ENCODE results near the gene LGALS3BP. TPM values are rescaled to one million over a fixed set of nuclear protein-coding genes. Genes with fewer than 3 reads are reported as not detected.
"Not testable (repeated sequence)": the region's sequence is repeated elsewhere in the genome, so short reads cannot be mapped to it uniquely, and the experiment has no call there.

The LGALS3BP gene
- total RNA-seq, 4 donors from 2014 or later: 193 to 443 (median 390) TPM

DNA sequence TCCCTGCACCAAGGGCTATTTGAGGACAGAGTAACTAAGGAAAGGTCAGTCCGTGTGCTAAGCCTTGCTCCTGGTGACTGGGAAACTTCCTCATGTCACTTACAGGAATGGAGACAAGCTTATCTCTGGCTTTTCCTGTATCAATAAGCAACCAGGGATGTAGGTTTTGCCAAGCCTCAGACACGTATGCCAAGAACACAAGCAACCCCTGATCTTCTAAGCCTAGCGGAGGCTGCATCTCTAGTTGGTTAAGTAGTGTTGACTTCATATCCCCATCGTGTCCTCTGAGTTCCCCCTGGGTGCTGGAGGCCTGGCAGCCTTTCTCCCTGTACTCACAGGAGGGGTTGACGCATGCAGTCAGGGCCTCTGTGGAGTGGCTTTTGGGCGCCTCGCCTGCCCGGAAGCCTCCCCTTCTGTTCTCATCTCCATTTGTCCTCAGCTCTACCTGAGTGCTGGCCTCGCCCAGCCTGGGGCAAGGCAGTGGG, 42.8 kb upstream of the LGALS3BP start:
- intact Hi-C loops (cut with DNase I): no loop called here
- peaks cover 9 to 75% of the 10 kb centered on the region in 2 donors for H3K4me1 ChIP-seq

DNA sequence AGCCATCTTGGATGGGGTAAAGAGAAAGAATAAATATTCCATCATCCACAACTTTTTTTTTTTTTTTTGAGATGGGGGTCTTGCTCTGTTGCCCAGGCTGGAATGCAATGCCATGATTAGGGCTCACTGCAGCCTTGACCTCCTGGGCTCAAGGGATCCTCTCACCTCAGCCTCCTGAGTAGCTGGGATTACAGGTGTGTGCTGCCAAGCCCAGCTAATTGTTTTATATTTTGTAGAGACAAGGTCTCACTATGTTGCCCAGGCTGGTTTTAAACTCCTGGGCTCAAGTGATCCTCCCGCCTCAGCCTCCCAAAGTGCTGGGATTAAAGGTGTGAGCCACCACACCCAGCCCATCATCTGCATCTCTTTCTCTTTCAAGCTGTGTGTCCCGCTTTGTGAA, 42.2 kb upstream of the LGALS3BP start:
- H3K27me3 ChIP-seq; H3K4me3 ChIP-seq (replicated peaks in 1 of 3); H3K36me3 ChIP-seq; intact Hi-C loops (cut with DNase I); H3K9me3 ChIP-seq; DNase-seq: not testable (repeated sequence)
- 89 to 100% methylated on average over 2 of the region's 2 CpGs for WGBS, 2 donors
- Histone ChIP-seq H3K4me1 (peaks cover 6 to 69% of the 10 kb centered on the region in 2 donors), H3K27ac (peak overlapping the region; percentile 6 to 82 (median 56))

More for the DNA sequence above, 42.8 kb upstream of the LGALS3BP start:
- TF ChIP-seq, protein P1, sequence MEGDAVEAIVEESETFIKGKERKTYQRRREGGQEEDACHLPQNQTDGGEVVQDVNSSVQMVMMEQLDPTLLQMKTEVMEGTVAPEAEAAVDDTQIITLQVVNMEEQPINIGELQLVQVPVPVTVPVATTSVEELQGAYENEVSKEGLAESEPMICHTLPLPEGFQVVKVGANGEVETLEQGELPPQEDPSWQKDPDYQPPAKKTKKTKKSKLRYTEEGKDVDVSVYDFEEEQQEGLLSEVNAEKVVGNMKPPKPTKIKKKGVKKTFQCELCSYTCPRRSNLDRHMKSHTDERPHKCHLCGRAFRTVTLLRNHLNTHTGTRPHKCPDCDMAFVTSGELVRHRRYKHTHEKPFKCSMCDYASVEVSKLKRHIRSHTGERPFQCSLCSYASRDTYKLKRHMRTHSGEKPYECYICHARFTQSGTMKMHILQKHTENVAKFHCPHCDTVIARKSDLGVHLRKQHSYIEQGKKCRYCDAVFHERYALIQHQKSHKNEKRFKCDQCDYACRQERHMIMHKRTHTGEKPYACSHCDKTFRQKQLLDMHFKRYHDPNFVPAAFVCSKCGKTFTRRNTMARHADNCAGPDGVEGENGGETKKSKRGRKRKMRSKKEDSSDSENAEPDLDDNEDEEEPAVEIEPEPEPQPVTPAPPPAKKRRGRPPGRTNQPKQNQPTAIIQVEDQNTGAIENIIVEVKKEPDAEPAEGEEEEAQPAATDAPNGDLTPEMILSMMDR (IDR thresholded peaks at IDR 0.05): no peak
- TF ChIP-seq POLR2A (IDR thresholded peaks at IDR 0.05): peak in 1 of 2 donors; percentile 6
- no peaks in the 10 kb centered on the region for H3K27me3 ChIP-seq
- H3K27ac ChIP-seq: peak overlapping the region in 2 of 3 donors; percentile 82 to 83
- H3K36me3 ChIP-seq: no peaks in the 10 kb centered on the region
- no peak overlapping the region for H3K4me3 ChIP-seq (replicated peaks in 1 of 3)
- no peaks in the 10 kb centered on the region for H3K9me3 ChIP-seq
- DNase-seq: peak in 1 of 2 donors; percentile 72
- 45 to 77% methylated on average over 9 of the region's 9 CpGs for WGBS, 2 donors

- TF ChIP-seq POLR2A (IDR thresholded peaks at IDR 0.05): no peak
- TF ChIP-seq, protein P1 (IDR thresholded peaks at IDR 0.05): no peak
- H3K4me1 ChIP-seq: peaks cover 6 to 57% of the 10 kb centered on the region in 2 donors
- H3K4me3 ChIP-seq (replicated peaks in 1 of 3): no peak overlapping the region
- no peaks in the 10 kb centered on the region for H3K27me3 ChIP-seq
- WGBS, 2 donors: 70 to 78% methylated on average over 2 of the region's 2 CpGs
- DNase-seq: no peak
- intact Hi-C loops (cut with DNase I): no loop called here
- peak overlapping the region; percentile 1 to 82 (median 56) for H3K27ac ChIP-seq
- H3K9me3 ChIP-seq: no peaks in the 10 kb centered on the region
- no peaks in the 10 kb centered on the region for H3K36me3 ChIP-seq
Observed at GRCh38 chr17:79020631-79021301, 41.0 kb upstream of the LGALS3BP start.

DNA sequence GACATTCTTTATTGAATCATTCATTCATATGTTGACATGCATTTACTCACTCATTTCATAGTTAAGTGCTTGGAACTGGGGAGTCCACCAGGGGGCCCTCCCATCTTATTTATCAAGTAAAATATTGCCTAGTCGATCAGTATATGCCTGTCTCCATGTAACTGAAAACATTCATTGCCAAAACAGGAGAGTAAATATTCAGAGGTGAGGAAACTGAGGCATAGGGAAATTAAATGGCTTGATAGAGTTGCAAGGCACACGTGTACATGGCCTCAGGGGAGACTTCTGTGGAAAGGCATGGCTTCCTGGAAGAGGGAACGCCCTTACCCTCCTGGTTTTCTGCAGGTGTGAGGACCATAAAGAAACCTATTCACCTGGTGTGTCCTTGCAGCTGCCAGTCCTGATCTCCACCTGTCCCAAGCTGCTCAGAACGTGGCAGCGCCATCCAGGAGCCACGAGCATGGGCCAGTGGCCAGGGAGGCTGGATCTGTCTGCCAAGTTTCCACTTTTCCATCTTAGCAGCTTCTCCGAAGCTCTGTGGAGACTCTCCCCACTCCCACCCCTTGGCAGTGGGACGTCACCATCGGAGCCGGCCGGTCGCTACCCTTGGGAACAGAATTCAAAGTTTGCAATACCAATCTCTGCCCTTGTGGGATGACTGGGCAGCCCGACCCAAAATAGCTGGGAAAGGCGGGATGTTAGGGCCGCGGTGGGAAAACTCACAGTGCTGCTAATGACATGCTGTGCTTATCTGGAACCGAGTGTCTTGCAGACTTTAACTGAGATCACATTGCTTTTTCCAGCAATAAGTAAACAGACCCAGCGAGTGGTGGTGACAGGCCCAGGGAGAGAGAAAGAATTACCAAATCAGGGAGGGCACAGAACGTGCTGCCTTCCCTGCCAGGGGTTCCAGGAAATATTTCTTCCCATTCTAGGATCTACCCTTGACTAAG, 40.2 kb upstream of the LGALS3BP start:
- intact Hi-C loops (cut with DNase I): no loop called here
- TF ChIP-seq POLR2A (IDR thresholded peaks at IDR 0.05): no peak
- TF ChIP-seq, protein P1 (IDR thresholded peaks at IDR 0.05): peak in 3 of 6 experiments; percentile 22 to 55 (median 40)

DNA sequence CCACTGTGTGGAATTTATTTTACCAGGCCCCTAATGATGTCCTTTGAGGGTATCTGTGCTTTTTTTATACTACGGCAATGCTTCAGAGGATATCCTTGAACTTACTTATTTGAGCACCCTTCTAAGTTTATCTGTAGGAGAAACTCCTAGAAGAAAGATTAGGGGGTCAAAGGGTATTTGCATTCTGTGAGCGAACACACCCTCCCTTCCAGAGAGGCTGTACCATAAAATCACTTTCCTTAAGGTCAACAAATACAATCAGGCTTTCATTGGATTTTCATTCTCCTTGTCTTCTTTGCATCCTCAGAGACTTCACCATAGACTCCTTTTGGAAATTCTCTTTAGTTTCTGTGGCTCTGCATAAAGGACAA, 39.5 kb upstream of the LGALS3BP start:
- DNase-seq: no peak
- 85 to 90% methylated on average over 2 of the region's 2 CpGs for WGBS, 2 donors
- Histone ChIP-seq H3K4me3 (replicated peaks in 1 of 3) (no peak overlapping the region), H3K27ac (peak overlapping the region in 1 of 3 donors; percentile 56), H3K4me1 (peaks cover 3 to 42% of the 10 kb centered on the region in 2 donors), H3K27me3 (no peaks in the 10 kb centered on the region), H3K9me3 (no peaks in the 10 kb centered on the region), H3K36me3 (no peaks in the 10 kb centered on the region)
- no peak for TF ChIP-seq POLR2A (IDR thresholded peaks at IDR 0.05)
- TF ChIP-seq, protein P1 (IDR thresholded peaks at IDR 0.05): no peak
- intact Hi-C loops (cut with DNase I): no loop called here

More for the DNA sequence above, 40.2 kb upstream of the LGALS3BP start:
- Histone ChIP-seq H3K4me1 (peaks cover 6 to 49% of the 10 kb centered on the region in 2 donors), H3K9me3 (no peaks in the 10 kb centered on the region), H3K36me3 (no peaks in the 10 kb centered on the region), H3K4me3 (replicated peaks in 1 of 3) (no peak overlapping the region), H3K27me3 (no peaks in the 10 kb centered on the region), H3K27ac (peak overlapping the region in 2 of 3 donors; percentile 56 to 82)
- DNase-seq: peak in 1 of 2 donors; percentile 34
- WGBS, 2 donors: 20 to 41% methylated on average over 16 to 19 of the region's 19 CpGs
